OCI-LY3 (cell line): ENCODE results near the gene TECTA.

Experiments used
- H2AFZ ChIP-seq: fragments of 200-600, 300-600 bp; shearing (Covaris generic); 2 replicates; pipeline ENCODE4 v1.6.0; 2014; ENCODE audit warnings: antibody characterized with exemption, low read depth, low read length
- H3K27ac ChIP-seq: fragments of 200-600, 300-600 bp; sonication (generic); 2 replicates; pipeline ENCODE4 v1.5.1; 2014; ENCODE audit warnings: mild to moderate bottlenecking, low read length, moderate library complexity, mixed read lengths
- H3K27me3 ChIP-seq: fragments of 200-600, 300-600 bp; sonication (generic); 2 replicates; pipeline ENCODE4 v1.6.1; 2014; ENCODE audit warnings: low read depth, low read length, mixed read lengths
- H3K36me3 ChIP-seq: fragments of 200-600, 300-600 bp; sonication (generic); replicated peaks from 2 replicates; pipeline ENCODE3; 2014; ENCODE audit warnings: low read depth, low read length, mixed read lengths
- H3K4me1 ChIP-seq: fragments of 300-600, 200-600 bp; sonication (generic); 2 replicates; pipeline ENCODE4 v1.6.1; 2014; ENCODE audit warnings: low read length, mixed read lengths
- H3K4me2 ChIP-seq: fragments of 200-600, 300-600 bp; sonication (generic); 2 replicates; pipeline ENCODE4 v1.6.1; 2014; ENCODE audit warnings: low read length, mixed read lengths
- H3K4me3 ChIP-seq: fragments of 300-600, 200-600 bp; sonication (generic); 2 replicates; pipeline ENCODE4 v1.5.1; 2014; ENCODE audit warnings: antibody characterized with exemption, mild to moderate bottlenecking, low read length, moderate library complexity
- H3K79me2 ChIP-seq: fragments of 300-600, 200-600 bp; shearing (Covaris generic); 2 replicates; pipeline ENCODE4 v1.6.1; 2014; ENCODE audit warnings: mild to moderate bottlenecking, low read length, mixed read lengths
- H3K9ac ChIP-seq: fragments of 300-600, 200-600 bp; shearing (Covaris generic); 2 replicates; pipeline ENCODE4 v1.6.0; 2014; ENCODE audit warnings: mild to moderate bottlenecking, low read length, moderate library complexity
- H3K9me3 ChIP-seq: fragments of 200-600, 300-600 bp; shearing (Covaris generic); 2 replicates; pipeline ENCODE4 v1.6.1; 2014; ENCODE audit warnings: low read length, mixed read lengths; ENCODE audit not compliant: insufficient read depth
- H4K20me1 ChIP-seq: fragments of 200-600, 300-600 bp; sonication (generic); 2 replicates; pipeline ENCODE4 v1.6.1; 2016; ENCODE audit warnings: low read length, mixed read lengths; ENCODE audit not compliant: insufficient read depth
- EZH2phosphoT487 ChIP-seq: fragments of 200-600 bp; shearing (Covaris generic); IDR thresholded peaks from 2 replicates; pipeline ENCODE4 v1.6.1; 2018; ENCODE audit warnings: antibody characterized with exemption, mixed run types, low read depth
- TF ChIP-seq, protein P1 (sequence below): fragments of 200-600, 300-600 bp; sonication (generic); IDR thresholded peaks from 2 replicates; pipeline ENCODE4 v1.5.1; 2014; ENCODE audit warnings: antibody characterized with exemption, low read length, low read depth

The TECTA gene, protein sequence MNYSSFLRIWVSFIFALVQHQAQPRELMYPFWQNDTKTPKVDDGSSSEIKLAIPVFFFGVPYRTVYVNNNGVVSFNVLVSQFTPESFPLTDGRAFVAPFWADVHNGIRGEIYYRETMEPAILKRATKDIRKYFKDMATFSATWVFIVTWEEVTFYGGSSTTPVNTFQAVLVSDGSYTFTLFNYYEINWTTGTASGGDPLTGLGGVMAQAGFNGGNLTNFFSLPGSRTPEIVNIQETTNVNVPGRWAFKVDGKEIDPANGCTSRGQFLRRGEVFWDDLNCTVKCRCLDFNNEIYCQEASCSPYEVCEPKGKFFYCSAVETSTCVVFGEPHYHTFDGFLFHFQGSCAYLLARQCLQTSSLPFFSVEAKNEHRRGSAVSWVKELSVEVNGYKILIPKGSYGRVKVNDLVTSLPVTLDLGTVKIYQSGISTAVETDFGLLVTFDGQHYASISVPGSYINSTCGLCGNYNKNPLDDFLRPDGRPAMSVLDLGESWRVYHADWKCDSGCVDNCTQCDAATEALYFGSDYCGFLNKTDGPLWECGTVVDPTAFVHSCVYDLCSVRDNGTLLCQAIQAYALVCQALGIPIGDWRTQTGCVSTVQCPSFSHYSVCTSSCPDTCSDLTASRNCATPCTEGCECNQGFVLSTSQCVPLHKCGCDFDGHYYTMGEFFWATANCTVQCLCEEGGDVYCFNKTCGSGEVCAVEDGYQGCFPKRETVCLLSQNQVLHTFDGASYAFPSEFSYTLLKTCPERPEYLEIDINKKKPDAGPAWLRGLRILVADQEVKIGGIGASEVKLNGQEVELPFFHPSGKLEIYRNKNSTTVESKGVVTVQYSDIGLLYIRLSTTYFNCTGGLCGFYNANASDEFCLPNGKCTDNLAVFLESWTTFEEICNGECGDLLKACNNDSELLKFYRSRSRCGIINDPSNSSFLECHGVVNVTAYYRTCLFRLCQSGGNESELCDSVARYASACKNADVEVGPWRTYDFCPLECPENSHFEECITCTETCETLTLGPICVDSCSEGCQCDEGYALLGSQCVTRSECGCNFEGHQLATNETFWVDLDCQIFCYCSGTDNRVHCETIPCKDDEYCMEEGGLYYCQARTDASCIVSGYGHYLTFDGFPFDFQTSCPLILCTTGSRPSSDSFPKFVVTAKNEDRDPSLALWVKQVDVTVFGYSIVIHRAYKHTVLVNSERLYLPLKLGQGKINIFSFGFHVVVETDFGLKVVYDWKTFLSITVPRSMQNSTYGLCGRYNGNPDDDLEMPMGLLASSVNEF (N-terminal part only)

DNA sequence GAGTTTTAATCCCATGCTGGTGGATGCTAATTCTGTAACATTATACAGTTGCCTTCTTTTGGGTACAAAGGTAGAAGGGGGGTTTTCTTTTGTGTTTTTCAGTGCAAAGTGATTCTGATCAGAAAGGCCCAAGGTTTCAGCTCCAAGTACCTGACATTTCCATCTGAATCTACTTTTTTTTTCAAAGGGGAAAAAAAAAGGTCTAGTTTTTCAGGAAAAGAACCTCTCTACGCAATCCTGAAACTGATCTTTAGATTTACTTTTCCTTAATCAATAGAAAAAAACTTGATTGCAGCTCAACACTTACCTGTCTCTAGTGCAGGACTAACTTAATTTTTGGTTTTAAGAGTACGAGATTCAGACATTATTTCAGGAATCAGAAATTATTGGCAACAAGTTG, at the start of gene TECTA:
TECTA (plus strand) TSS at position 301 of the 400 bp plus-strand sequence. CDS start 1,423 bp downstream, outside the sequence.
- H3K9ac ChIP-seq = no peak within 1 kb of the TSS

DNA sequence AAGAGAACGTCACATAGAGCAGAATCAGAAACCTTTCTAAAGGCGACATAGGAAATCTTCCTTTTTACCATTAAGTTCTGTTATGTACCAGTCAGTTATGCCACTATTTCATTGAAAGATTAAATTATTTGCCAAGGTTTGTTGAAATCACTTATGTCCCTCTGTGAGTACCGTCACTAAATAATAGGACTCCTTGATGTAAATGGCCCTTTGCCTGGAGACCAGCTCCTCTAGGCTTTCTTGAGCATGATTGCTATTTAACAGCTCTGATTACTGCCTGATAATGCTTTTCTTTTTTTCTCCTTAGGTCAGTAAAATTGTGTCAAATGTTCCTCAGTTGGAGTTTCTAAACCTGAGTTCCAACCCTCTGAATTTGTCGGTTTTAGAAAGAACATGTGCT, 47.8 kb upstream of the TECTA start:
- Histone ChIP-seq H3K9me3 (no peaks in the 10 kb centered on the region), H3K36me3 (peaks cover 21% of the 10 kb centered on the region), H2AFZ (no peak overlapping the region), H3K9ac (no peak overlapping the region), H3K4me1 (no peaks in the 10 kb centered on the region), H3K4me3 (no peak overlapping the region), H3K27me3 (no peaks in the 10 kb centered on the region), H3K27ac (no peak overlapping the region), H3K79me2 (no peaks in the 10 kb centered on the region), H3K4me2 (no peak overlapping the region), H4K20me1 (no peaks in the 10 kb centered on the region)
- no peak for TF ChIP-seq EZH2phosphoT487
- TF ChIP-seq, protein P1, sequence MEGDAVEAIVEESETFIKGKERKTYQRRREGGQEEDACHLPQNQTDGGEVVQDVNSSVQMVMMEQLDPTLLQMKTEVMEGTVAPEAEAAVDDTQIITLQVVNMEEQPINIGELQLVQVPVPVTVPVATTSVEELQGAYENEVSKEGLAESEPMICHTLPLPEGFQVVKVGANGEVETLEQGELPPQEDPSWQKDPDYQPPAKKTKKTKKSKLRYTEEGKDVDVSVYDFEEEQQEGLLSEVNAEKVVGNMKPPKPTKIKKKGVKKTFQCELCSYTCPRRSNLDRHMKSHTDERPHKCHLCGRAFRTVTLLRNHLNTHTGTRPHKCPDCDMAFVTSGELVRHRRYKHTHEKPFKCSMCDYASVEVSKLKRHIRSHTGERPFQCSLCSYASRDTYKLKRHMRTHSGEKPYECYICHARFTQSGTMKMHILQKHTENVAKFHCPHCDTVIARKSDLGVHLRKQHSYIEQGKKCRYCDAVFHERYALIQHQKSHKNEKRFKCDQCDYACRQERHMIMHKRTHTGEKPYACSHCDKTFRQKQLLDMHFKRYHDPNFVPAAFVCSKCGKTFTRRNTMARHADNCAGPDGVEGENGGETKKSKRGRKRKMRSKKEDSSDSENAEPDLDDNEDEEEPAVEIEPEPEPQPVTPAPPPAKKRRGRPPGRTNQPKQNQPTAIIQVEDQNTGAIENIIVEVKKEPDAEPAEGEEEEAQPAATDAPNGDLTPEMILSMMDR = no peak

More for the DNA sequence above, at the start of gene TECTA:
- H3K4me2 ChIP-seq = no peak within 1 kb of the TSS
- no peaks in the 10 kb centered on the region for H4K20me1 ChIP-seq
- no peaks in the 10 kb centered on the region for H3K4me1 ChIP-seq
- no peaks in the 10 kb centered on the region for H3K9me3 ChIP-seq
- TF ChIP-seq EZH2phosphoT487 = no peak
- TF ChIP-seq, protein P1 = no peak
- H3K27ac ChIP-seq = no peak within 1 kb of the TSS
- H2AFZ ChIP-seq = no peak within 1 kb of the TSS
- H3K27me3 ChIP-seq = peaks cover 14% of the 10 kb centered on the region; the same call in 1 of the 2 replicates
- H3K4me3 ChIP-seq = no peak within 1 kb of the TSS
- H3K36me3 ChIP-seq = no peaks in the 10 kb centered on the region
- H3K79me2 ChIP-seq = no peaks in the 10 kb centered on the region

DNA sequence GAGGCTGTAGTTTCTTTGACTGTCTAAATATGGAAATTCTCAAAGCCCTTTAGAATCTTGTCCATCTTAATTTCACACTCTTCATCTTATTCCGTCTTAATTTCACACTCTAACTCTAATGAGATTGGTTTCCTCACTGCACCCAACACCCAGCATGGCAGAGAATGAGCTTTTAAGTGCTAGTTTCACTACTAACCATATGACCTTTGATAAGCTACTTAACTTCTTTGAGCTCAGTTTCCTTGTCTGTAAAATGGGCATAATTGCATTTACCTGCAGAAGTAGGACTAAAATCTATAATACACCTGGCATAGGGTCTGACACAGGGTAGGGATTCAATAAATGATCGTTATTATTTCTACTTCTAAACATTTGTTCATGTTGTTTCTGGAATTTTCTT, 46.8 kb upstream of the TECTA start:
- Histone ChIP-seq H2AFZ (no peak overlapping the region), H3K9me3 (no peaks in the 10 kb centered on the region), H3K4me2 (no peak overlapping the region), H3K9ac (no peak overlapping the region), H3K36me3 (peaks cover 19% of the 10 kb centered on the region), H3K4me1 (peaks cover 8% of the 10 kb centered on the region), H4K20me1 (no peaks in the 10 kb centered on the region), H3K27me3 (no peaks in the 10 kb centered on the region), H3K27ac (no peak overlapping the region), H3K4me3 (no peak overlapping the region), H3K79me2 (no peaks in the 10 kb centered on the region)
- TF ChIP-seq, protein P1 = no peak
- TF ChIP-seq EZH2phosphoT487 = no peak
